NCI-H146 treated with DMSO at 0.1 percent for 48 hours (cell line): ENCODE results near the gene LARP1.
"Not testable (repeated sequence)": the region's sequence is repeated elsewhere in the genome, so short reads cannot be mapped to it uniquely, and the experiment has no call there.

Experiments
- DNase-seq: peaks from one replicate; lab custom pipeline; 2025; ENCODE audit not compliant: unreplicated experiment; lab: John Stamatoyannopoulos, UW

LARP1 gene

GRCh38 chr5:154734370-154735248 lies 20.6 kb upstream of the LARP1 start:
- DNase-seq, result no peak

DNA sequence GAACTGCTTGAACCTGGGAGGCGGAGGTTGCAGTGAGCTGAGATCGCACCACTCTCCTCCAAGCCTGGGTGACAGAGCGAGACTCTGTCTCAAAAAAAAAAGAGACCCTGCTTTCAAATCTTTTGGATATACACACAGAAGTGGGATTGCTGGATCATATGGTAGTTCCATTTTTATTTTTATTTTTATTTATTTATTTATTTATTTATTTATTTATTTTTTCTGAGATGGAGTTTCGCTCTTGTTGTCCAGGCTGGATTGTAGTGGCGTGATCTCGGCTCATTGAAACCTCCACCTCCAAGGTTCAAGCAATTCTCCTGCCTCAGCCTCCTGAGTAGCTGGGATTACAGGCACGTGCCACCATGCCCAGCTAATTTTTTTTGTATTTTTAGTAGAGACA lies 19.8 kb upstream of the LARP1 start:
- DNase-seq, result not testable (repeated sequence)

GRCh38 chr5:154736372-154736771 lies 18.8 kb upstream of the LARP1 start:
- DNase-seq, result not testable (repeated sequence)

DNA sequence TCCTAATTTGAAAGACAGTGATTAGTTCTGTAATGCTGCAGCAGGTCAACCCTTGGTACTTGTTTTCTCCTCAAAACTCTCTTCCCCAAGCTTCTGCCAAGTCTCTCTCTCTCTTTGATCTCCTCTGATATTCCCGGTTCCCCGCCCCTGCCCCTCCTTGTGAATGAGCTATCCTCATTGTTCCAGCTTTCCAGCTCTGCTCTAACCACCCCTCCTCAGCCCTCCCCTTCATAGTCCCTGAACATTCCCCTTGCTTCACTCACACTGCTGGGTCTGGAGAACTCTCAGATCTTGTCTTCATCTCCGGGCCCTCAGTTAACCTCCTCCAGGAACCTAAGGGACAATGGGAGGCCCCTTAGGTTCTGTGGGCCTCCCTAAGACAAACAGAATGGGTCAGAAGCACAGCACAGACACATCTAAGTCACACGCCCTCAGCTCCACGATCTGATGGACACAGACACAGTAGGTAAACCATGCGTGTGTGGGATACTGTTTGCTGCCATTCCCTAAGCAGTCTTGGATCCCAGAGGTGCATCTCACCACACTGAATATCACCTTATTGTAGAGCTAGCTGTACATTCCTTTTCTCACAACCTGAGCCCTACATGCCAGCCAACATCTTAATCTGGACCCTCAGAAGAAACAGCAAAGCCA lies 17.4 kb upstream of the LARP1 start:
- no peak for DNase-seq

DNA sequence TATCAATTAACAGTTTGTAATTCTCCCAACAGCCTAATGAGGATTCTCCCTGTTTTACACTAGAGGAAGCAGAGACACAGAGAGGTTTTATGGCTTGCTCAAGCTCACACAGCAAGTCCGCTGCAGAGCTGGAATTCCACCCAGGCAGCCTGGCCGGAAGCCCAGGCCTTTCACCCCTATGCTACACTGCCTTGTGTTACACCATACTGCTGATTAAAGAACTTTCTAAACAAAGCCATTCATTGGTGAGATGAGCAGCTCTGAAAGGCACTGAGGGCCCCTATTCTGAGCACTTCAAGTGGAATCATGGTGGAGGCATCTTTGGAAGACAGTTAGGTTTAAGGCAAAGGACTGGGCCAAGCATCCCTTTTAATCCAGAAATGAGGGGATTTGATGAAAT lies 14.7 kb upstream of the LARP1 start:
- DNase-seq, result no peak

- no peak for DNase-seq
Observed at GRCh38 chr5:154740957-154741356, 14.2 kb upstream of the LARP1 start.

DNA sequence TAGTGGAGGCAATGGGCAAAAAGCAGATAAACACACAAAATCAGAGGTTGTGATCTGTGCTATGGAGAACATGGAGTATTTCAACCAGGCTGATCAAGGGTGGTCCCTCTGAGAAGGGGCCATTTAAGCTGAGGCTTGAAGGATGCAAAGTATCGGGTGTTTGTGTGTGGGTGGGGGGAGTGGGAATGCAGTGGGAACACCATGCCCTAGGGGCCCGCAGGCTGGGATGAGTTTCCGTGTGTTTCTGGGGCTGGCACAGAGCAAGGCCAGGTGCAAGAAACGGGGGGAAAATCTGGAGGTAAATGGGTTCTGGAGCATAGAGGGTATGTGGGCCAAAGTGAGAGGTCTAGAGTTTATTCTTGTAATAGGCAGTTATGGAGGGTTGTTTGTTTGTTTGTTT lies 13.8 kb upstream of the LARP1 start:
- DNase-seq, result no peak

- DNase-seq, result no peak
Observed at GRCh38 chr5:154743812-154744211, 11.4 kb upstream of the LARP1 start.

- DNase-seq, result no peak
Observed at GRCh38 chr5:154745349-154745748, 9.8 kb upstream of the LARP1 start.

DNA sequence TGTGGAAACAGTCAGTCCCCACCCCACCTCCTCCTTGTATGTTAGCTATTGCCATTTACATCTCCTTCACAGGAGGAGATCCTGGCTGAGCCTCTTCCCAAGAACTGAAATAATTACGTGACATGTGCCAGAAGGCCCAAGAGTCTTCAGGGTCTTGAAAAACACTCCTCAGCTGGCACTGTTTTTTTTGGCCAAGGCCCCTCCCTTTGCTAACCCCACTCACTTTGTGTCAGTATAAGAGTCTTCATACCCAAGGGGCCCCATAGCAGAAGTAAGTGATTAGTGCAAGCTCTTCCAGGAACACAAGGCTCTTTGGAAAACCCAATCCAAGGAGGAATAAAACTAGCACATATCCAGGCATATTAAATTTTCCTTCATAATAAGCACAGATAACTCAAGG lies 5.7 kb upstream of the LARP1 start:
- no peak for DNase-seq

DNA sequence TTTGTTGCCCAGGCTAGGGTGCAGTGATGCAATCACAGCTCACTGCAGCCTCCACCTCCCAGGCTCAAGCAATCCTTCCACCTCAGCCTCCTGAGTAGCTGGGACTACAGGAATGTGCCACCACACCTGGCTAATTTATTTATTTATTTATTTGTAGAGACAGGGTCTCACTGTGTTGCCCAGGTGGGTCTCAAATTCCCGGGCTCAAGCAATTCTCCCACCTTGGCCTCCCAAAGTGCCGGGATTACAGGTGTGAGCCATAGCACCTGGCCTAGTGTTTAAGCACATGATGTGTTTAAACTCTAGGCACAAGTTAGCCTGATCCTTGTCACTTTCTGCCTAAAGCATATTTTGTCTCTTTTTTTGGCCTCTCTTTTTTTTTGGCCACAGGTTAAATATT lies 4.5 kb upstream of the LARP1 start:
- DNase-seq, result not testable (repeated sequence)

DNA sequence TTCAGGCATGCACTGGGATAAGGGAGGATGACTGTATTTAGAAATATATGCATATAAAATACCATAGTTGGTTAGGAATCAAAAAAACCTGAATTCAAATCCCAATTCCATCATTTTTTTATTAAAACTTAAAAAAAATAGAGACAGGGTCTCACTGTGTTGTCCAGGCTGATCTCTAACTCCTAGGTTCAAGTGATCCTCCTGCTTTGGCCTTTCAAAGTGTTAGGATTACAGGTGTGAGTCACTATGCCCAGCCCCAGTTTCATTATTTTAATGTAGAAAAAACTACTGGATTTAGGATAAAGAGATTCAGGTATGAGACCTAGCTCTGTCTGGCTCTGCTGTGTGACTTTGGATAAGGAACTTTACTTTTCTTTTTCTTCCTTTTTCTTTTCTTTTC lies 3.3 kb upstream of the LARP1 start:
- DNase-seq, result no peak

DNA sequence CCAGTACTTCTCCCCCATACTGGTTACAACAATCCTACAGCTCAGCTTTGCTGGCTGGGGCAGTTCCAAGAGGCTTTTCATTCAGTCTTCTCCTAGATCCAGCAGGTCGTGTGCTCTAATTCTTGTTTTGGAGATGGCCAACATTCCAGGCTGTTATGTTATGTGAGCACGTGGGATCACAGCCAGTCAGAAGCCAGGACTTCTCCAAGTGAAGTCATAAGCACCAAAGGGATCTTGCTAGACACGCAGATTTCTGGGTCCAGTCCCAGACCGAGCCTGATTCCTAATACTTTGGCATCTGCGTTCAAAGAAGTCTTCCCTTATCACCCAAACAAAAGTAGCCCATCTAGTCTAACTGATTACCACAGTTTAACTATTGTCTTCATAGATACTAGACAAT lies 1.4 kb upstream of the LARP1 start:
- DNase-seq, result no peak

- DNase-seq, result peak; percentile 90
Observed at GRCh38 chr5:154754460-154755360, 467 bp upstream of the LARP1 start.

- DNase-seq, result no peak
Observed at GRCh38 chr5:154756009-154756867, 1.1 kb downstream of the LARP1 start.

GRCh38 chr5:154756868-154757813 lies 2.0 kb downstream of the LARP1 start:
- DNase-seq, result peak; percentile 6

- DNase-seq, result no peak
Observed at GRCh38 chr5:154757814-154758406, 2.7 kb downstream of the LARP1 start.

- no peak for DNase-seq
Observed at GRCh38 chr5:154758493-154758892, 3.3 kb downstream of the LARP1 start.

DNA sequence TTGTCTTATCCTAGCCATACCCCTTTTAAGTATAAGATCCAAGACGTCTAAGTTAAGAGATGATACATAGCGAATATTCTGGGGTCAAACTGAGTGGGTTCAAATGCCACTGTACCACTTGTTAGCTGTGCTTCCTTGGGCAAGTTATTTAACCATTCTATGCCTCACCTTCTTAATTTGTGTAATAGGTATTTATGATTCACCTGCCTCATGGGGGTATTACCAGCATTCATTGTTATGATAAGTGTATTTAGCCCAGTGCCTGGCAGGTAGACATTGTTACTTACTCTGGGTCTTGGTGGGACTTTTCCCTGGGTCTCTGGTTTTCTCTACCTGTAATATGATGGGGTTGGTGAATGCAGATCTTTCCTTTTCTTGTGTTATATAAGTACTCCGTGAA lies 3.8 kb downstream of the LARP1 start:
- DNase-seq, result no peak
